H1 (cell line): ENCODE results near the gene CEP152. TPM values are rescaled to one million over a fixed set of nuclear protein-coding genes. Genes with fewer than 3 reads are reported as not detected.

Source experiments
- CTCF ChIA-PET: fragments of 300-600 bp; sonication (Branson Sonifier 250); formaldehyde crosslinking; loops from one replicate; lab custom pipeline; 2021; ENCODE audit not compliant: partially characterized antibody; lab: Charles Lee
- POLR2A ChIA-PET: fragments of 300-600 bp; sonication (Branson Sonifier 250); formaldehyde crosslinking; loops from one replicate; lab custom pipeline; 2021; ENCODE audit warnings: inconsistent platforms; ENCODE audit not compliant: partially characterized antibody; lab: Charles Lee
- DNase-seq, 2 experiments: peaks; one replicate each; pipeline versions ENCODE4 v3.0.0 to v3.0.0-alpha.2; 2010 to 2022; ENCODE audit warnings: low spot score in 2 of 2, low read depth in 1 of 2, mixed read lengths in 1 of 2
- FAIRE-seq: peaks from 2 replicates; lab custom pipeline; 2011; peaks lifted over from hg19 to GRCh38; lab: Jason Lieb, UNC
- H2AFZ ChIP-seq: 2 replicates; pipeline ENCODE4 v1.8.1; 2012; ENCODE audit warnings: low read length, inconsistent platforms
- H2AK5ac ChIP-seq: 2 replicates; pipeline ENCODE4 v1.6.1; 2013; ENCODE audit warnings: low read depth, low read length
- H2BK120ac ChIP-seq: replicated peaks from 2 replicates; pipeline ENCODE3; 2013; ENCODE audit warnings: low read depth, low read length, inconsistent platforms
- H2BK12ac ChIP-seq: 2 replicates; pipeline ENCODE4 v1.6.1; 2013; ENCODE audit warnings: low read depth, low read length
- H2BK15ac ChIP-seq: 2 replicates; pipeline ENCODE4 v1.6.1; 2013; ENCODE audit warnings: low read length
- H2BK20ac ChIP-seq: 2 replicates; pipeline ENCODE4 v1.6.1; 2013; ENCODE audit warnings: low read length
- H2BK5ac ChIP-seq: 2 replicates; pipeline ENCODE4 v1.6.1; 2013; ENCODE audit warnings: low read depth, low read length
- H3K14ac ChIP-seq: 2 replicates; pipeline ENCODE4 v1.6.1; 2013; ENCODE audit warnings: inconsistent platforms; ENCODE audit not compliant: insufficient read length
- H3K18ac ChIP-seq: 2 replicates; pipeline ENCODE4 v1.6.1; 2013; ENCODE audit warnings: low read length; ENCODE audit errors: extremely low read depth
- H3K23ac ChIP-seq: 2 replicates; pipeline ENCODE4 v1.6.1; 2013; ENCODE audit warnings: inconsistent platforms; ENCODE audit not compliant: insufficient read length
- H3K23me2 ChIP-seq: 2 replicates; pipeline ENCODE4 v1.6.1; 2013; ENCODE audit warnings: low read depth, low read length
- H3K27ac ChIP-seq: 2 replicates; pipeline ENCODE4 v1.6.1; 2011; ENCODE audit warnings: low read depth, low read length, inconsistent platforms
- H3K27me3 ChIP-seq, 4 experiments: replicated peaks in 1 of 4; 1 replicate in 1 of 4; 2 replicates in 3 of 4; pipeline versions ENCODE4 v1.6.1 to v1.8.1; 2011 to 2013; ENCODE audit warnings: low read length in 3 of 4, mild to moderate bottlenecking in 3 of 4, inconsistent platforms in 2 of 4, mixed read lengths in 2 of 4, moderate library complexity in 1 of 4; ENCODE audit not compliant: control insufficient read depth in 3 of 4, insufficient read depth in 3 of 4; ENCODE audit errors: extremely low read depth in 1 of 4
- H3K36me3 ChIP-seq, 4 experiments: 2 replicates each; pipeline versions ENCODE4 v1.6.1 to v1.8.1; 2011 to 2013; ENCODE audit warnings: mild to moderate bottlenecking in 4 of 4, low read length in 3 of 4, moderate library complexity in 2 of 4, control low read depth in 1 of 4, inconsistent platforms in 1 of 4; ENCODE audit not compliant: insufficient read depth in 4 of 4, control insufficient read depth in 2 of 4
- H3K4ac ChIP-seq: replicated peaks from 2 replicates; pipeline ENCODE3; 2013; ENCODE audit warnings: low read length, low read depth, mixed read lengths, inconsistent platforms; ENCODE audit not compliant: insufficient read length
- H3K4me1 ChIP-seq, 4 experiments: replicated peaks in 1 of 4; 1 replicate in 1 of 4; 2 replicates in 3 of 4; pipeline versions ENCODE4 v1.6.1 to v1.8.1; 2011 to 2013; ENCODE audit warnings: low read length in 3 of 4, inconsistent platforms in 2 of 4, mixed read lengths in 1 of 4; ENCODE audit not compliant: insufficient read depth in 4 of 4, control insufficient read depth in 3 of 4
- H3K4me2 ChIP-seq, 2 experiments: 2 replicates each; pipeline versions ENCODE4 v1.6.1 to v1.8.1; 2011 to 2013; ENCODE audit warnings: low read depth in 2 of 2, low read length in 2 of 2, control low read depth in 1 of 2, inconsistent platforms in 1 of 2, mild to moderate bottlenecking in 1 of 2; ENCODE audit not compliant: insufficient read depth in 1 of 2
- H3K4me3 ChIP-seq, 4 experiments: fragments of 200-600, 300-600 bp in 1 of 4; sonication (generic), shearing (Covaris generic), sonication (Bioruptor Twin) in 1 of 4; 2 replicates each; pipeline versions ENCODE4 v1.5.1 to v1.8.1; 2011 to 2016; ENCODE audit warnings: low read length in 4 of 4, low read depth in 3 of 4, control low read depth in 2 of 4, inconsistent platforms in 2 of 4, mild to moderate bottlenecking in 2 of 4, mixed read lengths in 1 of 4, moderate library complexity in 1 of 4; ENCODE audit not compliant: insufficient read depth in 2 of 4; ENCODE audit errors: extremely low read depth in 1 of 4
- H3K56ac ChIP-seq: replicated peaks from 2 replicates; pipeline ENCODE3; 2013; ENCODE audit warnings: low read depth, mild to moderate bottlenecking, mixed read lengths, low read length, inconsistent platforms; ENCODE audit not compliant: insufficient read length
- H3K79me1 ChIP-seq: 2 replicates; pipeline ENCODE4 v1.6.1; 2013; ENCODE audit warnings: low read depth, low read length, control low read depth
- H3K79me2 ChIP-seq, 2 experiments: 2 replicates each; pipeline versions ENCODE4 v1.6.1 to v1.8.1; 2012 to 2013; ENCODE audit warnings: low read length in 2 of 2, mild to moderate bottlenecking in 2 of 2, inconsistent platforms in 1 of 2; ENCODE audit not compliant: insufficient read depth in 2 of 2, control insufficient read depth in 1 of 2
- H3K9ac ChIP-seq, 4 experiments: replicated peaks in 1 of 4; 1 replicate in 1 of 4; 2 replicates in 3 of 4; pipeline versions ENCODE4 v1.6.1 to v1.8.1; 2011 to 2013; ENCODE audit warnings: low read depth in 3 of 4, low read length in 3 of 4, control low read depth in 2 of 4, mild to moderate bottlenecking in 2 of 4, moderate library complexity in 2 of 4, inconsistent platforms in 1 of 4; ENCODE audit errors: extremely low read depth in 1 of 4
- H3K9me3 ChIP-seq, 2 experiments: 2 replicates each; pipeline versions ENCODE4 v1.6.1 to v1.8.1; 2012 to 2013; ENCODE audit warnings: mild to moderate bottlenecking in 2 of 2, moderate library complexity in 2 of 2, control low read depth in 1 of 2, inconsistent platforms in 1 of 2, low read depth in 1 of 2, low read length in 1 of 2, mixed read lengths in 1 of 2; ENCODE audit not compliant: insufficient read depth in 2 of 2
- H4K20me1 ChIP-seq, 2 experiments: replicated peaks in 1 of 2; 2 replicates each; pipeline versions ENCODE3 to v1.8.1; 2011 to 2013; ENCODE audit warnings: inconsistent platforms in 2 of 2, low read length in 2 of 2, mild to moderate bottlenecking in 1 of 2; ENCODE audit not compliant: insufficient read depth in 2 of 2, control insufficient read depth in 1 of 2
- H4K5ac ChIP-seq: 2 replicates; pipeline ENCODE4 v1.6.1; 2013; ENCODE audit warnings: low read length, low read depth, mixed read lengths, inconsistent platforms; ENCODE audit not compliant: insufficient read length
- H4K8ac ChIP-seq: 2 replicates; pipeline ENCODE4 v1.8.0; 2013; ENCODE audit warnings: mild to moderate bottlenecking, moderate library complexity, low read length, inconsistent platforms; ENCODE audit not compliant: insufficient read depth; ENCODE audit errors: extremely low read depth
- H4K91ac ChIP-seq: replicated peaks from 2 replicates; pipeline ENCODE3; 2013; ENCODE audit warnings: low read length, mixed read lengths, inconsistent platforms; ENCODE audit not compliant: insufficient read length
- EP300 ChIP-seq, 2 experiments: IDR thresholded peaks; 1 replicate in 1 of 2; 2 replicates in 1 of 2; pipeline ENCODE4 v1.6.1; 2011 to 2012; ENCODE audit warnings: low read depth in 2 of 2, low read length in 2 of 2, mild to moderate bottlenecking in 2 of 2, borderline replicate concordance in 1 of 2, inconsistent platforms in 1 of 2, moderate library complexity in 1 of 2
- SP1 ChIP-seq: IDR thresholded peaks from 2 replicates; pipeline ENCODE4 v1.6.1; 2011; ENCODE audit warnings: low read depth, low read length
- WGBS, 2 experiments: shearing (Covaris generic) in 1 of 2; methylation state at CpG; one replicate each; pipeline versions ENCODE4 v1.1.6 to v1.1.7; 2013 to 2015; ENCODE audit warnings: low lambda C conversion rate in 2 of 2, mixed read lengths in 2 of 2, inconsistent platforms in 1 of 2, low coverage in 1 of 2, missing lambda C conversion rate in 1 of 2; ENCODE audit not compliant: insufficient replicate concordance in 2 of 2, insufficient coverage in 1 of 2, insufficient read length in 1 of 2; ENCODE audit errors: extremely low coverage in 1 of 2, missing lambda C conversion rate in 1 of 2; 5-methylcytosine and 5-hydroxymethylcytosine counted together
- polyA plus RNA-seq, 7 experiments: library from polyadenylated mRNA; depleted of rRNA in 3 of 7; stranded (reverse) in 5 of 7; unstranded in 2 of 7; fragments of >200 nt in 5 of 7; fragments of 200-250 nt in 2 of 7; gene quantifications; 1 replicate in 5 of 7; 2 replicates in 1 of 7; 4 replicates in 1 of 7; pipeline versions ENCODE4 v1.2.1 to v1.2.3, GENCODE V29; 2011 to 2013; ENCODE audit warnings: missing spikeins in 2 of 7, mixed read lengths in 2 of 7
- total RNA-seq: library from RNA; stranded (reverse); fragmentation: NEBNext Ultra II Directional; extraction: Animal tissue kit (Norgen Biotek cat#: 25700); gene quantifications from 2 replicates; pipeline ENCODE4 v1.2.1, GENCODE V29; 2021

CEP152 gene
- total and polyA plus RNA-seq, 2 of the 8 experiments (the other 6 are each of a cell fraction or from before 2014, with no cell fraction given) = 1.4 to 16.2 TPM

DNA sequence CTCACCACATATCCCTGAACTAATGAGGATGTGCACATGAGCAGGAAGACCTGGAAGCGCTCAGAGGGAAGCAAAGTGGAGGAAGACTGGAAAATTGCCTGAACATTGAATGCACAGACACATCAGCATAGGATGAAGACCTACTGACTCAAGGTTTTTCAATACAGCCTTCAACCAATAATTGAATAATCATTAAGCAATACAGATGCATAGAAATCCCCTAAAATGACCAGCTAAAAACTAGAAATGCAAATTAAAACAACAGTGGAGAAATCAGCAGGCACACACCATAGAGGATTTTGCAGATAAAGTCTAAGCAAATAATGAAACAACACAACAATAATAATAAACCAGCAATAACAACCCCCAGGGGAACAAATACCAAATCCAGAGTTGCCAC is 80.4 kb downstream of the CEP152 start:
- DNase-seq = no peak
- POLR2A ChIA-PET = no interaction called here

More for the DNA sequence above, 80.4 kb downstream of the CEP152 start:
- Histone ChIP-seq H3K23me2 (0 out of 2 replicates have a peak, but pooled peaks cover 2% of the 10 kb centered on the region), H2BK12ac (no peak overlapping the region), H2BK15ac (no peak overlapping the region), H3K27me3 (no peaks in the 10 kb centered on the region), H4K5ac (no peak overlapping the region), H2AK5ac (no peak overlapping the region), H3K4me2 (no peak overlapping the region), H4K8ac (no peak overlapping the region), H3K9me3 (0 out of 4 replicates have a peak, but pooled peaks cover 0 to 3% of the 10 kb centered on the region in 2 experiments), H4K91ac (no peak overlapping the region), H4K20me1 (peaks cover 0 to 1% of the 10 kb centered on the region in 2 experiments), H3K4me3 (no peak overlapping the region), H3K27ac (no peak overlapping the region), H3K36me3 (peaks cover 0 to 5% (median 1%) of the 10 kb centered on the region in 4 experiments; a peak in 2 of 8 replicates), H3K79me1 (no peaks in the 10 kb centered on the region), H3K9ac (no peak overlapping the region), H3K18ac (no peak overlapping the region), H3K23ac (no peak overlapping the region), H3K4ac (no peak overlapping the region), H2BK120ac (no peak overlapping the region), H3K4me1 (no peaks in the 10 kb centered on the region), H2BK20ac (no peak overlapping the region), H3K14ac (no peak overlapping the region), H2AFZ (no peak overlapping the region), H3K79me2 (no peaks in the 10 kb centered on the region), H3K56ac (no peak overlapping the region), H2BK5ac (no peak overlapping the region)
- TF ChIP-seq SP1 = no peak
- no peak for TF ChIP-seq EP300 (IDR thresholded peaks at IDR 0.05; ENCODE audit: borderline replicate concordance in 1 of 2, low read depth in 2 of 2, low read length in 2 of 2)
- 93% methylated on average over 1 of the region's 1 CpG; no CpG with 5 or more reads in 1 of the 2 experiments for WGBS, 2 experiments
- CTCF ChIA-PET = no interaction called here
- FAIRE-seq = no peak
